HAP-1 (cell line): Measurements from ENCODE around the gene SDCCAG8.

Source experiments
- DNase-seq, 2 experiments: peaks; one replicate each; pipeline ENCODE4 v3.0.0-alpha.2; 2016 to 2020; ENCODE audit warnings: low spot score in 2 of 2
- H3K27me3 ChIP-seq: fragments of 250-450 bp; sonication (Bioruptor Pico); 2 replicates; pipeline ENCODE4 v1.5.1; 2020; ENCODE audit warnings: low read depth, mild to moderate bottlenecking, moderate library complexity
- H3K36me3 ChIP-seq: fragments of 250-450 bp; sonication (Bioruptor Pico); replicated peaks from 2 replicates; pipeline ENCODE4 v1.5.1; 2020; ENCODE audit warnings: mild to moderate bottlenecking
- H3K4me1 ChIP-seq: fragments of 250-450 bp; sonication (Bioruptor Pico); 2 replicates; pipeline ENCODE4 v1.5.1; 2020; ENCODE audit warnings: mild to moderate bottlenecking
- H3K4me3 ChIP-seq: fragments of 250-450 bp; sonication (Bioruptor Pico); 2 replicates; pipeline ENCODE4 v1.5.1; 2020; ENCODE audit warnings: mild to moderate bottlenecking, moderate library complexity
- H3K9me3 ChIP-seq: fragments of 250-450 bp; sonication (Bioruptor Pico); 2 replicates; pipeline ENCODE4 v1.5.1; 2020; ENCODE audit warnings: mild to moderate bottlenecking, moderate library complexity
- in situ Hi-C: fragments of 300-500 bp; cut with MboI; formaldehyde crosslinking; loops from 3 replicates; pipeline ENCODE4 v1.14.3; 2020; ENCODE audit warnings: low sequenced_read_pairs, inconsistent platforms, mixed read lengths

Gene SDCCAG8

GRCh38 chr1:243546457-243546856 is 290.6 kb downstream of the SDCCAG8 start:
- Histone ChIP-seq H3K4me3 (no peak overlapping the region), H3K4me1 (no peaks in the 10 kb centered on the region), H3K9me3 (no peaks in the 10 kb centered on the region), H3K36me3 (no peaks in the 10 kb centered on the region), H3K27me3 (no peaks in the 10 kb centered on the region)
- in situ Hi-C loops: no loop called here
- no peak for DNase-seq

- no peaks in the 10 kb centered on the region for H3K9me3 ChIP-seq
- no peaks in the 10 kb centered on the region for H3K36me3 ChIP-seq
- H3K27me3 ChIP-seq: no peaks in the 10 kb centered on the region
- H3K4me3 ChIP-seq: no peak overlapping the region
- no peak for DNase-seq
- in situ Hi-C loops: no loop called here
- H3K4me1 ChIP-seq: no peaks in the 10 kb centered on the region
Measured at GRCh38 chr1:243547891-243548290, 292.1 kb downstream of the SDCCAG8 start.

- no peak for DNase-seq
- in situ Hi-C loops: no loop called here
- Histone ChIP-seq H3K9me3 (no peaks in the 10 kb centered on the region), H3K4me1 (no peaks in the 10 kb centered on the region), H3K4me3 (no peak overlapping the region), H3K27me3 (no peaks in the 10 kb centered on the region), H3K36me3 (no peaks in the 10 kb centered on the region)
Measured at GRCh38 chr1:243548516-243548915, 292.7 kb downstream of the SDCCAG8 start.

- H3K27me3 ChIP-seq: no peaks in the 10 kb centered on the region
- H3K36me3 ChIP-seq: no peaks in the 10 kb centered on the region
- DNase-seq: no peak
- H3K4me1 ChIP-seq: no peaks in the 10 kb centered on the region
- no peaks in the 10 kb centered on the region for H3K9me3 ChIP-seq
- H3K4me3 ChIP-seq: no peak overlapping the region
- in situ Hi-C loops: no loop called here
Measured at GRCh38 chr1:243549108-243549507, 293.3 kb downstream of the SDCCAG8 start.
